OCI-LY1 (cell line): Measurements from ENCODE around the gene POLR2A.

Experiments used
- H2AFZ ChIP-seq: fragments of 200-600 bp; sonication (generic), shearing (Covaris generic); 2 replicates; pipeline ENCODE4 v1.6.0; 2014; ENCODE audit warnings: antibody characterized with exemption, mild to moderate bottlenecking, low read length
- H3F3A ChIP-seq: fragments of 200-600 bp; sonication (generic), shearing (Covaris generic); 2 replicates; pipeline ENCODE4 v1.6.0; 2014; ENCODE audit warnings: mild to moderate bottlenecking, antibody characterized with exemption, low read length, moderate library complexity; ENCODE audit not compliant: insufficient read depth
- H3K27ac ChIP-seq: fragments of 200-600 bp; sonication (generic); 2 replicates; pipeline ENCODE4 v1.5.1; 2014; ENCODE audit warnings: low read length, mixed run types, mild to moderate bottlenecking, low read depth; ENCODE audit not compliant: poor library complexity, severe bottlenecking
- H3K27me3 ChIP-seq: fragments of 200-600 bp; sonication (generic); 2 replicates; pipeline ENCODE4 v1.6.0; 2014; ENCODE audit warnings: antibody characterized with exemption, mild to moderate bottlenecking, low read length, moderate library complexity; ENCODE audit not compliant: insufficient read depth
- H3K36me3 ChIP-seq: fragments of 200-600 bp; sonication (generic); 2 replicates; pipeline ENCODE4 v1.6.1; 2014; ENCODE audit warnings: mild to moderate bottlenecking, antibody characterized with exemption, low read length, moderate library complexity, mixed read lengths; ENCODE audit not compliant: insufficient read depth
- H3K4me1 ChIP-seq: fragments of 200-600 bp; sonication (generic); 2 replicates; pipeline ENCODE4 v1.5.1; 2014; ENCODE audit warnings: mild to moderate bottlenecking, low read length, moderate library complexity; ENCODE audit not compliant: insufficient read depth, severe bottlenecking
- H3K4me2 ChIP-seq: fragments of 200-600 bp; sonication (generic), shearing (Covaris generic); 2 replicates; pipeline ENCODE4 v1.6.1; 2014; ENCODE audit warnings: low read length
- H3K4me3 ChIP-seq: fragments of 200-600 bp; sonication (generic); 2 replicates; pipeline ENCODE4 v1.5.1; 2014; ENCODE audit warnings: low read length, low read depth, mild to moderate bottlenecking, mixed read lengths; ENCODE audit not compliant: poor library complexity, severe bottlenecking
- H3K79me2 ChIP-seq: fragments of 200-600 bp; shearing (Covaris generic); 2 replicates; pipeline ENCODE4 v1.6.1; 2016; ENCODE audit warnings: mixed run types, low read length, mixed read lengths; ENCODE audit not compliant: insufficient read depth
- H3K9ac ChIP-seq: fragments of 200-600 bp; sonication (generic), shearing (Covaris generic); 2 replicates; pipeline ENCODE4 v1.6.1; 2014; ENCODE audit warnings: mild to moderate bottlenecking, low read length, mixed read lengths
- H3K9me2 ChIP-seq: fragments of 200-600 bp; sonication (generic), shearing (Covaris generic); 2 replicates; pipeline ENCODE4 v1.6.1; 2014; ENCODE audit warnings: low read depth, mild to moderate bottlenecking, low read length, mixed read lengths
- H3K9me3 ChIP-seq: fragments of 200-600 bp; shearing (Covaris generic); 2 replicates; pipeline ENCODE4 v1.6.1; 2014; ENCODE audit warnings: low read length, mixed read lengths
- H4K20me1 ChIP-seq: fragments of 200-600 bp; sonication (generic), shearing (Covaris generic); 2 replicates; pipeline ENCODE4 v1.6.0; 2016; ENCODE audit warnings: mild to moderate bottlenecking, low read length; ENCODE audit not compliant: insufficient read depth
- CTCF ChIP-seq: fragments of 200-600 bp; sonication (generic), shearing (Covaris generic); IDR thresholded peaks from 2 replicates; pipeline ENCODE4 v1.5.1; 2017; ENCODE audit warnings: mild to moderate bottlenecking, antibody characterized with exemption, low read length, moderate library complexity, mixed read lengths
- EZH2 ChIP-seq: fragments of 200-600 bp; sonication (generic), shearing (Covaris generic); IDR thresholded peaks from 2 replicates; pipeline ENCODE4 v1.8.0; 2017; ENCODE audit warnings: borderline replicate concordance, mixed run types, mild to moderate bottlenecking, antibody characterized with exemption, low read length, moderate library complexity, mixed read lengths

Gene POLR2A

GRCh38 chr17:7541074-7541621 lies 57.0 kb downstream of the POLR2A start:
- TF ChIP-seq EZH2, result no peak
- no peak for TF ChIP-seq CTCF
- no peaks in the 10 kb centered on the region for H3K4me1 ChIP-seq
- H3K9me3 ChIP-seq, result peaks cover 5% of the 10 kb centered on the region
- H3K27ac ChIP-seq, result no peak overlapping the region
- no peak overlapping the region for H3K4me2 ChIP-seq
- no peaks in the 10 kb centered on the region for H3F3A ChIP-seq
- no peak overlapping the region for H3K9ac ChIP-seq
- H3K27me3 ChIP-seq, result peaks cover 19% of the 10 kb centered on the region; the same call in 1 of the 2 replicates
- H3K79me2 ChIP-seq, result no peaks in the 10 kb centered on the region
- no peaks in the 10 kb centered on the region for H4K20me1 ChIP-seq
- no peaks in the 10 kb centered on the region; the same call in 1 of the 2 replicates for H3K36me3 ChIP-seq
- no peak overlapping the region for H2AFZ ChIP-seq
- no peaks in the 10 kb centered on the region for H3K9me2 ChIP-seq
- H3K4me3 ChIP-seq, result no peak overlapping the region

- H3K9me3 ChIP-seq, result no peaks in the 10 kb centered on the region
- peaks cover 4% of the 10 kb centered on the region for H3K4me1 ChIP-seq
- no peak overlapping the region for H3K4me3 ChIP-seq
- TF ChIP-seq EZH2, result no peak
- no peak for TF ChIP-seq CTCF
- no peak overlapping the region for H3K27ac ChIP-seq
- no peaks in the 10 kb centered on the region for H3K79me2 ChIP-seq
- no peak overlapping the region for H3K9ac ChIP-seq
- H3K27me3 ChIP-seq, result peaks cover 12% of the 10 kb centered on the region; the same call in 1 of the 2 replicates
- H3K9me2 ChIP-seq, result no peaks in the 10 kb centered on the region
- no peaks in the 10 kb centered on the region for H3F3A ChIP-seq
- no peak overlapping the region for H2AFZ ChIP-seq
- H3K4me2 ChIP-seq, result no peak overlapping the region
- H4K20me1 ChIP-seq, result no peaks in the 10 kb centered on the region
- H3K36me3 ChIP-seq, result no peaks in the 10 kb centered on the region
These were observed 60.7 kb downstream of the POLR2A start for GRCh38 chr17:7544911-7545310.

- H3K9ac ChIP-seq, result no peak within 1 kb of the TSS
- TF ChIP-seq EZH2 (no peak), CTCF (no peak)
- no peak within 1 kb of the TSS for H3K27ac ChIP-seq
These were observed 64.6 kb downstream of the POLR2A start, which contains the start of gene TNFSF12 for GRCh38 chr17:7548585-7549400. Gene TNFSF12 (plus strand): TSS chr17:7549058. CDS start chr17:7549154, 96 bp downstream.

More at GRCh38 chr17:7548585-7549400, 64.6 kb downstream of the POLR2A start, which contains the start of gene TNFSF12:
- Histone ChIP-seq H3K4me2 (peak within 1 kb of the TSS; percentile 40; the same call in 1 of the 2 replicates), H4K20me1 (no peaks in the 10 kb centered on the region), H2AFZ (no peak within 1 kb of the TSS), H3K27me3 (peaks cover 16% of the 10 kb centered on the region), H3K36me3 (no peaks in the 10 kb centered on the region), H3K9me3 (no peaks in the 10 kb centered on the region), H3K4me1 (peaks cover 4% of the 10 kb centered on the region), H3F3A (no peaks in the 10 kb centered on the region), H3K9me2 (no peaks in the 10 kb centered on the region), H3K79me2 (no peaks in the 10 kb centered on the region), H3K4me3 (peak within 1 kb of the TSS; percentile 7)
